HG03045 (cell line): ENCODE data around the gene ST6GAL1.
"Not testable (repeated sequence)": the region's sequence is repeated elsewhere in the genome, so short reads cannot be mapped to it uniquely, and the experiment has no call there.

Source experiments
- ATAC-seq: cut with Tn5 transposase; IDR thresholded peaks from one replicate; pipeline ENCODE4 v1.9.1; 2021; ENCODE audit warnings: mild to moderate bottlenecking, moderate library complexity; ENCODE audit not compliant: unreplicated experiment

The ST6GAL1 gene

DNA sequence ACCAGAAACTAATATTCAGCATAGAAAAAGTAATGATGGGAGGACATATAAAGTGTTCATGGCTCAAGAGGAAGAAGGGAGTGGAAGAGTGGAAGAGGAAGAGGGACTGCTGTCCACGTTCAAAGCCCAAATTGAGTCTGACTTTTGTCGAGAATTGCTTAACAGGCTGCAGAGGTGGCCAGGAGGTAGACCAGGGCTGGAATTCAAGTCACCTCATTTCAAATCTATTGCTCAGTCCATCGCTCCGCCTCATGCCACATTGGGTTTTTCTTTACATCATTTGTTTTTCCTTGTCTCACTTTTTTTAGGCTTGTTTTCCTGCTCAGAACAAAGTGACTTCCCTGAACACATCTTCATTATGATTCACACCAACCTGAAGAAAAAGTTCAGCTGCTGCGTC is 112.0 kb downstream of the ST6GAL1 start:
- no peak for ATAC-seq

DNA sequence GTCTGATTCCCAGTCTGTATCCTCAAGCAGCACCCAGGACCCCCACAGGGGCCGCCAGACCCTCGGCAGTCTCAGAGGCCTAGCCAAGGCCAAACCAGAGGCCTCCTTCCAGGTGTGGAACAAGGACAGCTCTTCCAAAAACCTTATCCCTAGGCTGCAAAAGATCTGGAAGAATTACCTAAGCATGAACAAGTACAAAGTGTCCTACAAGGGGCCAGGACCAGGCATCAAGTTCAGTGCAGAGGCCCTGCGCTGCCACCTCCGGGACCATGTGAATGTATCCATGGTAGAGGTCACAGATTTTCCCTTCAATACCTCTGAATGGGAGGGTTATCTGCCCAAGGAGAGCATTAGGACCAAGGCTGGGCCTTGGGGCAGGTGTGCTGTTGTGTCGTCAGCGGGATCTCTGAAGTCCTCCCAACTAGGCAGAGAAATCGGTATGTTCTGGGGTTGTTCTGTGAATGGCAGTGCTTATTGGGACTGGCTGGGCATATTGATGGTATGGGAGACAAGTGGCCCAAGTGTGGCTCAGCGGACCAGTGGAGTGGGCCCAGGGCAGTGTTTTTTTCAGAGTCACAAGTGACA is 112.6 kb downstream of the ST6GAL1 start:
- ATAC-seq: no peak

GRCh38 chr3:187044206-187044605 is 113.9 kb downstream of the ST6GAL1 start:
- ATAC-seq: peak; percentile 61

GRCh38 chr3:187044867-187045552 is 114.7 kb downstream of the ST6GAL1 start:
- ATAC-seq: no peak

DNA sequence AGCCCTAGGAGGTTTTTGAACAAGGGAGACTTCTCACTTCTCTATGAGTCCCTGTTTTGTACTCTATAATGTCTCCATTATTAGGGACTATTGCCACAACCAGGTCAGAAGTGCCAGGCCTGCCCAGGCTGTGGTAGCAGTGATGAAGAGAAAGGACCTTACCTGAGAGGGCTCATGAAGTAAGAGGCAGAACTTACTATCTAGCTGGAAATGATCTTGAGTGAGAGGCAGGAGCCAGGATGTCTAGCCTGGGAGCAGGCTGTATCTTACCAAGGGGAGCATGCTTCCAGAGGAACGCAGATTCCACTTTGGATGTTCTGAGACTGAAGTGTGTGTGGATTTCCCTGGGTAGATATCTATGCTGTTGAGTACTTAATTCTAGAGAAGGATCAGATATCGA is 115.7 kb downstream of the ST6GAL1 start:
- ATAC-seq: no peak

DNA sequence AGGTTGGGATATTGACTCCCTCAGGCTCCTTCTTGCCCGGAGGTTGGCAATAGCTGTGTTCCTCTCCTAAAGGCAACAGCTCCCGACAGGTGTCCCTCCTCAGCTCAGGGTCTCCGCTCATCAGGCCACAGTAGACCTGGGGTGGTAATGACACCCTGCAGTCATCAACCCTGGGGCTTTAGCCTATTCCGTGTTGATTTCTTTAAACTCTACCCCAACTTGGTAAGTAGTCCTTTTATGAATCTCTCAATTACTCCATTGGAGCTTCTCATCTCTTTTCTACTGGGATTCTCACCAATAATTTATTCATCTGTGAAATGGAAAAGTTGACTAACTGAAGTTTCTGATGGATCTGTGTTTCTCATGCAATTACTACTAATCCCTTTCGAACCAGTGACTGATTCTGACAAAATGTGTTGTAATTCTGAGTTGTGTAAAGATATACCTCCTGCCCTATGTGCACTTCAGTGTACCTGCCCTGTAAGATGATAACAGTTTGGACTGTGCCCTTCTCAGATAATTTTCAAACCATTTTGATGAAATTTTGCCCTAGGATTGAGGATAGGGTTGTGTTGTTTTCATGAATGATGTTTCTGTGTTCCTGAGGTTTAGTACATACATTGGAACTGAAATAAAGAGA is 119.3 kb downstream of the ST6GAL1 start:
- no peak for ATAC-seq

DNA sequence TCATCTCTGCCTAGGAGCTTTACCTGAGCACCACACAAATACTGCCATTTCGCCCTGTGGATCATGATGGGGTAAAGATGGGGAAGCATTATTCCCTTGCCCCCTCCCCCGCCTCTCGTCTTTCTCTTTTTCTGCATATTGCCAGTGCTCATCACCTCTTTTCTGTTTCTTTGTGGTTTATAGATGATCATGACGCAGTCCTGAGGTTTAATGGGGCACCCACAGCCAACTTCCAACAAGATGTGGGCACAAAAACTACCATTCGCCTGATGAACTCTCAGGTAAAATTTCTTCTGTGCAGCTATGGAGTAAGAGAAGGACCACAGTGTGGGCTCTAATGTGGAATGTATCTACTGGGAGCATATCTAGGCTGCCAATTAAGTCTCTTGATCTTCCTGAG is 120.7 kb downstream of the ST6GAL1 start:
- ATAC-seq: no peak

DNA sequence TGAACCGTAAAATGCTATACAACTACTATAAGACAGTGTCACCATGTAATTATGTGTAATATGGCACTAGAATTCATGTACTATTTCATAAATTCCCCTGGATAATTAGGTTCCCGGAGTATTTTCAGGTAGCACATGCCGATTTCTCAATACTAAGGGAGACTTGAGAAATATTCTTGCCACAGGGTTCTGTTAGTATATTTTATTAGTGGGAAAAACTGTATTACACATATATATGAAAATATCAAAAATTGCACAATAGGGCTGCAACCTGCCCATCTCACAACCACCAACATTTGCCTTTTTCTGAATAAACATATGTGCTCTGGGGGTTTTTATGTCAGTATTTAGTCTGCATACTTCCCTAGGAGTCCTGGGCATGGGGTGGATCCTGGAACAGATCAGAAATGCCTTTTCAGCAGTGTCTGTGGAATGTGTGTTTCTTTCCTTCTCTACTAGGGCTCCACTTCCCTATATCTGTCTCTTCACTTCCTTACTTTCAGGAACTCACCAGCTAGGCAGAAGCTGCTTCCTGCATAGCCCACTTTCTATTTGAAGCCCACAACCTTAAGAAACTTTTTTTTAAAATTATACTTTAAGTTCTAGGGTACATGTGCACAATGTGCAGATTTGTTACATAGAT is 121.5 kb downstream of the ST6GAL1 start:
- no peak for ATAC-seq

- ATAC-seq: not testable (repeated sequence)
These were observed 122.1 kb downstream of the ST6GAL1 start for GRCh38 chr3:187052427-187052826.

DNA sequence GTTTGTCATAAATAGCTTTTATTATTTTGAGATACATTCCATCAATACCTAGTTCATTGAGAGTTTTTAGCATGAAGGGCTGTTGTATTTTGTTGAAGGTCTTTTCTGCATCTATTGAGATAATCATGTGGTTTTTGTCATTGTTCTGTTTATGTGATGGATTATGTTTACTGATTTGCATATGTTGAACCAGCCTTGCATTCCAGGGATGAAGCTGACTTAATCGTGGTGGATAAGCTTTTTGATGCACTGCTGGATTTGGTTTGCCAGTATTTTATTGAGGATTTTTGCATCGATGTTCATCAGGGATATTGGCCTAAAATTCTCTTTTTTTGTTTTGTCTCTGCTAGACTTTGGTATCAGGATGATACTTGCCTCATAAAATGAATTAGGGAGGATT is 124.1 kb downstream of the ST6GAL1 start:
- not testable (repeated sequence) for ATAC-seq

DNA sequence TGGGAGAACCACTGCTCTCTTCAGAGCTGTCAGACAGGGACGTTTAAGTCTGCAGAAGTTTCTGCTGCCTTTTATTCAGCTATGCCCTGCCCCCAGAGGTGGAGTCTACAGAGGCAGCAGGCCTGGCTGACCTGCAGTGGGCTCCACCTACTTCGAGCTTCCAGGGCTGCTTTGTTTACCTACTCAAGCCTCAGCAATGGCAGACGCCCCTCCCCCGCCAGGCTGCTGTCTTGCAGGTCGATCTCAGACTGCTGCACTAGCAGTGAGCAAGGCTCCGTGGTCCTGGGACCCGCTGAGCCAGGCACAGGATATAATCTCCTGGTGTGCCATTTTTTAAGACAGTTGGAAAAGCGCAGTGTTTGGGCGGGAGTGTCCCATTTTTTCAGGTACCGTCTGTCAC is 127.5 kb downstream of the ST6GAL1 start:
- ATAC-seq: not testable (repeated sequence)

GRCh38 chr3:187061748-187062147 is 131.4 kb downstream of the ST6GAL1 start:
- no peak for ATAC-seq

DNA sequence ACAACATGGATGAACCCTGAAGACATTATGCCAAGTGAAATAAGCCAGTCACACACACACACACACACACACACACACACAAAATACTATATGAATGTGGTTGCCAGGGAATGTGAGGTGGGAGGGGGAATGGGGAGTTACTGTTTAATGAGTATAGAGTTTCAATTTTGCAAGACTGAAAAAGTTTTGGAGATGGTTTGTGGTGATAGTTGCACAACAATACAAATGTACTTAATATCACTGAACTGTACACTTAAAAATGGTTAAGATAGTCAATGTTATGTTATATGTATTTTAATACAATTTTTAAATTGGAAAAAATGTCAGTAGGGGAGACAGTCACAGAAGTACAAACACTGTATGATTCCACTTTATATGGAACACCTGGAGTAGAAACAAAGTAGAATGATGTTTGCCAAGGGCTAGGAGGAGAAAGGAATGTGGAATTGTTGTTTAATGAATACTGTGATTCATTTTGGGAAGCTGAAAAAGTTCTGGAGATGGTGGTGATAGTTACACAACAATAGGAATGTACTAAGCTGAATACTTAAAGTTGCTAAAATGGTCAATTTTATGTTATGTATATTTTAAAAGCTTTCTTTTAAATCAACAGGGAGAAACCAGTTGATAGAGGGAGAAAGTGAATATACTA is 132.3 kb downstream of the ST6GAL1 start:
- no peak for ATAC-seq

DNA sequence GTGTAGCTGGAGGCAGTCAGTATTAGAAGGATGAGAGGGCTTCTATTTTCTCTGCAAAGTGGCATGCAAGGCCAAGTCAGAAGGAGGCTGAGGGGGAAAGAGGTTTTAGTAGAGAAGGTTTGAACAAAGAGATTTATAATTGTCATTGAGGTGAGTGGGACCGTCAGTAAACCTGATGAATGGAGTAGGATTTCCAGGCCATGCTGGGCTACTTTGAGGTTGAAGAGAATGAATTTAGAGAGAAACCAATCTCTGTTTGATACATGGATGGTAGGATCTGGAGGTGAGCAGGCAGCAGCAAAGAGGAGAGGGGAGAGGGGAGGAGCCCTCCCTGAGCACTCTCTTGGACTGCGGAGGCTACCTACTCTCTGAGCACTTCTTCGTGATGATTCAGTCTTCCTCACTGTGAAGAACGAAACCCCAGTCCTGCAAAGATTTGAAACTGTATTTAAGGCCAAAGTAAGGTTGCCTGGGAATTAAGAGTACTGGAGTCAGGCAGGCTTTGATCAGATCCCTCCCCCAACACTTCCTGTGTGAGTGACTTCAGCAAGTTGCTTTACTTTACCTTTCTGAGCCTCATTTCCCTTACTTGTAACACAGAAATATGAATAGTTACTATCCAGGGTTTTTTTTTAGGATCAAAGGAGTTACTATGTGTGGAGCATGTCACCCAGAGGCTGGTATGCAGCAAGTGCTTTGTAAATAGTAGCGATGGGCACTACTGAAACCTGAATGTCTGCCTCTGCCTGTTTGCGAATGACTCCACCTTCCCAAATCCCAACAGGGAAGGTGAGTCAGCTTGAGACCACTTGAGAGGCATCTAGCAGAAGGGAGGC is 133.2 kb downstream of the ST6GAL1 start:
- ATAC-seq: no peak

DNA sequence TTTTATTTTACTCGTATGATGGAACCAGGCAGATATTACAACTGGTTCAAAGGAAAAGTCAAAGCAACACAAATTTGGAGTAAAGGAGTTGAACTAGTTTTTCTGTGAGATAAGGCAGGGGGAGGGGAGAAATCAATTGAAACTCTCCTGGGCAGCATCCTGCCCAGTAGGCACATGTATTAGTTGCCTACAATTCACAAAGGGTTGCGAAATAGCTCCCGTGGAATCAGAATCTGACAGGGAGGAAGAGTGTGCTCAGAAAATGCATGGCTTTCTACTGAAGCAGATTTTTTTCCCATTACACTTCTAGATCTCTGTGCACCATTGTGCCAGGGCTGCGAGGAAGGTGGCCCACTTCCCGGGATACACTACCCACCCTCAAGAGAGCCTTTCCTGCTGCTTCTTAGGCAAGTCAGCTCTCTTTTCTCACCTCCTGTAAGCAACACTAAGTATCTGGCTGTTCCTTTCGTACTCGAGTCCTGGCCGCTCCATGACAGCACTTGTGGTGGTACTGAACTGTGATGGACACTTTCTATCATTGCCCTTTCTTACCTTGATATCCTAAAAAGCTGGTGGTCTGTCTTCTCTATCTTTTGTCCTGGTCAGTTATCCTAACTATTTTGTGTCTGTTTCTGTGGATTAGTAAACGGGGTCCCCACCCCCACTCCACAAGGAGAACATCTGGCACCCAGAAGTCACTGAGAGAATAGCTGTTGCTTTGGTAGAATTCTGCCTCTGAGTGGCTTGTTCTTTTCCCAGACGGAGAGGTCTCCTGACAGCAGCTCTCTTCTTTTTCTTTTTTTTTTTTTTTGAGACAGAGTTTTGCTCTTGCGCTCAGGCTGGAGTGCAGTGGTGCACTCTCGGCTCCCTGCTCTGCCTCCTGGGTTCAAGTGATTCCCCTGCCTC is 134.1 kb downstream of the ST6GAL1 start:
- ATAC-seq: peak; percentile 6

- ATAC-seq: no peak
These were observed 136.1 kb downstream of the ST6GAL1 start for GRCh38 chr3:187066228-187066995.

GRCh38 chr3:187068787-187069186 is 138.5 kb downstream of the ST6GAL1 start:
- no peak for ATAC-seq

GRCh38 chr3:187069857-187070516 is 139.7 kb downstream of the ST6GAL1 start:
- ATAC-seq: no peak
